ENCODE measurements around the gene AP1B1. TPM values are rescaled to one million over a fixed set of nuclear protein-coding genes. Genes with fewer than 3 reads are reported as not detected.
"Not testable (repeated sequence)": the region's sequence is repeated elsewhere in the genome, so short reads cannot be mapped to it uniquely, and the experiment has no call there.

The AP1B1 gene
- total RNA-seq, 8 experiments from 2014 or later: 31.3 to 60.4 (median 45.4) TPM

GRCh38 chr22:29359469-29359868 is 28.9 kb downstream of the AP1B1 start:
- in situ Hi-C loops (cut with MboI; ENCODE audit: low pct_unique_long_range_greater_than_20kb in 2 of 9, low sequenced_read_pairs in 9 of 9, unreplicated experiment in 9 of 9): no loop called here
- 0 to 90% (median 63%) methylated on average over 1 to 7 of the region's 9 CpGs; no CpG with 5 or more reads in 4 of the 10 experiments for WGBS, 10 experiments
- ATAC-seq (replicated peaks in 6 of 8): peak; percentile 45 to 100 (median 82)
- no peak overlapping the region for H3K4me3 ChIP-seq
- no peak overlapping the region for H3K27ac ChIP-seq
- peaks cover 2 to 4% of the 10 kb centered on the region in 2 donors for H3K4me1 ChIP-seq (replicated peaks in 1 of 2)

- ATAC-seq (replicated peaks in 6 of 8); H3K4me1 ChIP-seq (replicated peaks in 1 of 2); H3K4me3 ChIP-seq; H3K27ac ChIP-seq; in situ Hi-C loops (cut with MboI; ENCODE audit: low pct_unique_long_range_greater_than_20kb in 2 of 9, low sequenced_read_pairs in 9 of 9, unreplicated experiment in 9 of 9): not testable (repeated sequence)
- WGBS, 10 experiments: 80 to 100% (median 97%) methylated on average over 1 to 7 of the region's 12 CpGs; no CpG with 5 or more reads in 5 of the 10 experiments
Measured at GRCh38 chr22:29357193-29357890, 31.0 kb downstream of the AP1B1 start.

- 89 to 100% (median 100%) methylated on average over 1 to 7 of the region's 8 CpGs; no CpG with 5 or more reads in 5 of the 10 experiments for WGBS, 10 experiments
- Histone ChIP-seq H3K4me1 (replicated peaks in 1 of 2) (no peaks in the 10 kb centered on the region), H3K4me3 (no peak overlapping the region), H3K27ac (no peak overlapping the region)
- no peak for ATAC-seq (replicated peaks in 6 of 8)
- in situ Hi-C loops (cut with MboI; ENCODE audit: low pct_unique_long_range_greater_than_20kb in 2 of 9, low sequenced_read_pairs in 9 of 9, unreplicated experiment in 9 of 9): no loop called here
Measured at GRCh38 chr22:29353860-29354259, 34.5 kb downstream of the AP1B1 start.

- Histone ChIP-seq H3K27ac (no peak overlapping the region), H3K4me3 (no peak overlapping the region), H3K4me1 (replicated peaks in 1 of 2) (no peaks in the 10 kb centered on the region)
- 82 to 100% (median 89%) methylated on average over 2 to 11 of the region's 11 CpGs; no CpG with 5 or more reads in 3 of the 10 experiments for WGBS, 10 experiments
- in situ Hi-C loops (cut with MboI; ENCODE audit: low pct_unique_long_range_greater_than_20kb in 2 of 9, low sequenced_read_pairs in 9 of 9, unreplicated experiment in 9 of 9): no loop called here
- ATAC-seq (replicated peaks in 6 of 8): no peak
Measured at GRCh38 chr22:29353286-29353685, 35.1 kb downstream of the AP1B1 start.

GRCh38 chr22:29352778-29353177 is 35.6 kb downstream of the AP1B1 start:
- WGBS, 10 experiments: 80 to 100% (median 94%) methylated on average over 1 to 9 of the region's 9 CpGs; no CpG with 5 or more reads in 5 of the 10 experiments
- in situ Hi-C loops (cut with MboI; ENCODE audit: low pct_unique_long_range_greater_than_20kb in 2 of 9, low sequenced_read_pairs in 9 of 9, unreplicated experiment in 9 of 9): no loop called here
- H3K27ac ChIP-seq: no peak overlapping the region

GRCh38 chr22:29351891-29352290 is 36.5 kb downstream of the AP1B1 start:
- Histone ChIP-seq H3K27ac (no peak overlapping the region), H3K4me1 (replicated peaks in 1 of 2) (no peaks in the 10 kb centered on the region), H3K4me3 (no peak overlapping the region)
- 80 to 100% (median 83%) methylated on average over 1 to 3 of the region's 9 CpGs; no CpG with 5 or more reads in 4 of the 10 experiments for WGBS, 10 experiments
- in situ Hi-C loops (cut with MboI; ENCODE audit: low pct_unique_long_range_greater_than_20kb in 2 of 9, low sequenced_read_pairs in 9 of 9, unreplicated experiment in 9 of 9): no loop called here
- ATAC-seq (replicated peaks in 6 of 8): no peak

More at GRCh38 chr22:29352778-29353177, 35.6 kb downstream of the AP1B1 start:
- no peaks in the 10 kb centered on the region for H3K4me1 ChIP-seq (replicated peaks in 1 of 2)
- H3K4me3 ChIP-seq: no peak overlapping the region
- no peak for ATAC-seq (replicated peaks in 6 of 8)

GRCh38 chr22:29351042-29351441 is 37.3 kb downstream of the AP1B1 start:
- H3K4me3 ChIP-seq: no peak overlapping the region
- H3K27ac ChIP-seq: no peak overlapping the region
- WGBS, 10 experiments: 93 to 100% (median 100%) methylated on average over 1 to 5 of the region's 6 CpGs; no CpG with 5 or more reads in 6 of the 10 experiments
- in situ Hi-C loops (cut with MboI; ENCODE audit: low pct_unique_long_range_greater_than_20kb in 2 of 9, low sequenced_read_pairs in 9 of 9, unreplicated experiment in 9 of 9): no loop called here
- no peaks in the 10 kb centered on the region for H3K4me1 ChIP-seq (replicated peaks in 1 of 2)
- ATAC-seq (replicated peaks in 6 of 8): no peak

GRCh38 chr22:29348956-29349355 is 39.4 kb downstream of the AP1B1 start:
- in situ Hi-C loops (cut with MboI; ENCODE audit: low pct_unique_long_range_greater_than_20kb in 2 of 9, low sequenced_read_pairs in 9 of 9, unreplicated experiment in 9 of 9): no loop called here
- Histone ChIP-seq H3K27ac (no peak overlapping the region), H3K4me1 (replicated peaks in 1 of 2) (no peaks in the 10 kb centered on the region), H3K4me3 (no peak overlapping the region)
- no peak for ATAC-seq (replicated peaks in 6 of 8)
- 86 to 93% (median 92%) methylated on average over 5 to 11 of the region's 18 CpGs; no CpG with 5 or more reads in 4 of the 10 experiments for WGBS, 10 experiments

GRCh38 chr22:29348041-29348440 is 40.3 kb downstream of the AP1B1 start:
- WGBS, 10 experiments: 0 to 100% (median 100%) methylated on average over 1 to 2 of the region's 2 CpGs; no CpG with 5 or more reads in 4 of the 10 experiments
- H3K27ac ChIP-seq: no peak overlapping the region
- no peak overlapping the region for H3K4me3 ChIP-seq
- no peak for ATAC-seq (replicated peaks in 6 of 8)
- H3K4me1 ChIP-seq (replicated peaks in 1 of 2): no peaks in the 10 kb centered on the region
- in situ Hi-C loops (cut with MboI; ENCODE audit: low pct_unique_long_range_greater_than_20kb in 2 of 9, low sequenced_read_pairs in 9 of 9, unreplicated experiment in 9 of 9): no loop called here

GRCh38 chr22:29346659-29347058 is 41.7 kb downstream of the AP1B1 start:
- WGBS, 10 experiments: 80 to 100% (median 86%) methylated on average over 1 to 4 of the region's 4 CpGs; no CpG with 5 or more reads in 6 of the 10 experiments
- ATAC-seq (replicated peaks in 6 of 8): no peak
- H3K27ac ChIP-seq: no peak overlapping the region
- H3K4me1 ChIP-seq (replicated peaks in 1 of 2): no peaks in the 10 kb centered on the region
- in situ Hi-C loops (cut with MboI; ENCODE audit: low pct_unique_long_range_greater_than_20kb in 2 of 9, low sequenced_read_pairs in 9 of 9, unreplicated experiment in 9 of 9): no loop called here
- no peak overlapping the region for H3K4me3 ChIP-seq

GRCh38 chr22:29345932-29346331 is 42.4 kb downstream of the AP1B1 start:
- in situ Hi-C loops (cut with MboI; ENCODE audit: low pct_unique_long_range_greater_than_20kb in 2 of 9, low sequenced_read_pairs in 9 of 9, unreplicated experiment in 9 of 9): no loop called here
- no peak overlapping the region for H3K4me3 ChIP-seq
- H3K27ac ChIP-seq: no peak overlapping the region
- ATAC-seq (replicated peaks in 6 of 8): peak in 2 of 8 experiments; percentile 58 to 74
- H3K4me1 ChIP-seq (replicated peaks in 1 of 2): no peaks in the 10 kb centered on the region

GRCh38 chr22:29344889-29345288 is 43.5 kb downstream of the AP1B1 start:
- in situ Hi-C loops (cut with MboI; ENCODE audit: low pct_unique_long_range_greater_than_20kb in 2 of 9, low sequenced_read_pairs in 9 of 9, unreplicated experiment in 9 of 9); H3K4me1 ChIP-seq (replicated peaks in 1 of 2); ATAC-seq (replicated peaks in 6 of 8); H3K4me3 ChIP-seq; H3K27ac ChIP-seq: not testable (repeated sequence)
- 80 to 100% (median 92%) methylated on average over 2 to 5 of the region's 5 CpGs; no CpG with 5 or more reads in 3 of the 10 experiments for WGBS, 10 experiments

- Histone ChIP-seq H3K4me1 (replicated peaks in 1 of 2) (no peaks in the 10 kb centered on the region), H3K27ac (no peak overlapping the region), H3K4me3 (no peak overlapping the region)
- peak in 5 of 8 experiments; percentile 19 to 70 (median 51) for ATAC-seq (replicated peaks in 6 of 8)
- 36 to 100% (median 87%) methylated on average over 1 to 4 of the region's 5 CpGs; no CpG with 5 or more reads in 3 of the 10 experiments for WGBS, 10 experiments
- in situ Hi-C loops (cut with MboI; ENCODE audit: low pct_unique_long_range_greater_than_20kb in 2 of 9, low sequenced_read_pairs in 9 of 9, unreplicated experiment in 9 of 9): no loop called here
Measured at GRCh38 chr22:29344137-29344536, 44.2 kb downstream of the AP1B1 start.
